K562 (cell line): Measurements from ENCODE around the gene MARCHF3.

ENCODE experiments used
- BCL6 ChIP-seq: fragments of 250-450 bp; sonication (Bioruptor Pico); IDR thresholded peaks from 2 replicates; pipeline ENCODE4 v1.4.0; 2020
- CREM ChIP-seq: IDR thresholded peaks from 2 replicates; pipeline ENCODE4 v1.6.1; 2014; ENCODE audit warnings: antibody characterized with exemption, low read depth
- ELF2 ChIP-seq: fragments of 250-450 bp; sonication (Bioruptor Pico); IDR thresholded peaks from 2 replicates; pipeline ENCODE4 v1.5.0; 2021; ENCODE audit warnings: mild to moderate bottlenecking
- KDM1A ChIP-seq, 2 experiments: fragments of 450-650 bp; IDR thresholded peaks; 2 replicates each; pipeline ENCODE4 v1.6.1; 2016; ENCODE audit warnings: mild to moderate bottlenecking in 2 of 2
- NCOA2 ChIP-seq, 2 experiments: fragments of 450-650 bp; IDR thresholded peaks; 2 replicates each; pipeline ENCODE4 v1.6.1; 2018; ENCODE audit warnings: mild to moderate bottlenecking in 2 of 2, moderate library complexity in 1 of 2; ENCODE audit not compliant: partially characterized antibody in 2 of 2
- POLR2A ChIP-seq: fragments of 450-650 bp; conservative IDR thresholded peaks from 2 replicates; pipeline ENCODE4 v1.6.1; 2016
- TAF1 ChIP-seq: IDR thresholded peaks from 2 replicates; pipeline ENCODE4 v1.6.1; 2011; ENCODE audit warnings: mild to moderate bottlenecking, low read length, moderate library complexity; ENCODE audit not compliant: insufficient read depth, control insufficient read depth, severe bottlenecking; ENCODE audit errors: extremely low read depth
- TF ChIP-seq, protein P1 (sequence below), 3 experiments: IDR thresholded peaks in 2 of 3; conservative IDR thresholded peaks in 1 of 3; 2 replicates each; pipeline ENCODE4 v1.5.1; 2011 to 2012; ENCODE audit warnings: low read length in 3 of 3, mild to moderate bottlenecking in 3 of 3, control low read depth in 2 of 3, improper control_type of control experiment in 1 of 3, inconsistent platforms in 1 of 3, low read depth in 1 of 3, mixed read lengths in 1 of 3, moderate library complexity in 1 of 3; ENCODE audit not compliant: insufficient read depth in 2 of 3

DNA sequence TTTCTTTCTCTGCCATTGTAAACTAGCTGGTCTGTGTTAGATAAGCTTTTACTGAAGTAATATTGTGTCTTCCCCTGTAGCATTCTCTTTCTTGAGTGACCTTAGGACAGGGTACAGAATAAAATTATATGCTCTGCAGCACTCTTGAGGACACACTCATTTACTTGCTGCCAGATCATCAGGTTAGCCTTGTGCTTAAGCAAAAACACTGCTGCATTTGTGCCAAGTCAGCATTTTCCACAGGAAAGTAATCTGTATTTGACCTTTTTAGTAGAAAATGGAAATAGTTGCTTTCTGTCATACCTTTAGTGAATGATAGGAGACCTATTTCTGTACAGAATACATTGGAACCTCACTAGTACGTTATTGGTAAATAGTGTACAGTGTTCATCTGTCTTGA is 199.2 kb downstream of the MARCHF3 start:
- TF ChIP-seq BCL6 = no peak
- no peak for TF ChIP-seq ELF2 (CRISPR knock-in tag)
- TF ChIP-seq, protein P1, sequence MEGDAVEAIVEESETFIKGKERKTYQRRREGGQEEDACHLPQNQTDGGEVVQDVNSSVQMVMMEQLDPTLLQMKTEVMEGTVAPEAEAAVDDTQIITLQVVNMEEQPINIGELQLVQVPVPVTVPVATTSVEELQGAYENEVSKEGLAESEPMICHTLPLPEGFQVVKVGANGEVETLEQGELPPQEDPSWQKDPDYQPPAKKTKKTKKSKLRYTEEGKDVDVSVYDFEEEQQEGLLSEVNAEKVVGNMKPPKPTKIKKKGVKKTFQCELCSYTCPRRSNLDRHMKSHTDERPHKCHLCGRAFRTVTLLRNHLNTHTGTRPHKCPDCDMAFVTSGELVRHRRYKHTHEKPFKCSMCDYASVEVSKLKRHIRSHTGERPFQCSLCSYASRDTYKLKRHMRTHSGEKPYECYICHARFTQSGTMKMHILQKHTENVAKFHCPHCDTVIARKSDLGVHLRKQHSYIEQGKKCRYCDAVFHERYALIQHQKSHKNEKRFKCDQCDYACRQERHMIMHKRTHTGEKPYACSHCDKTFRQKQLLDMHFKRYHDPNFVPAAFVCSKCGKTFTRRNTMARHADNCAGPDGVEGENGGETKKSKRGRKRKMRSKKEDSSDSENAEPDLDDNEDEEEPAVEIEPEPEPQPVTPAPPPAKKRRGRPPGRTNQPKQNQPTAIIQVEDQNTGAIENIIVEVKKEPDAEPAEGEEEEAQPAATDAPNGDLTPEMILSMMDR (IDR thresholded peaks at IDR 0.05 in 2 of 3, conservative IDR thresholded peaks at IDR 0.05 in 1 of 3; ENCODE audit: insufficient read depth in 2 of 3, low read depth in 1 of 3, low read length in 3 of 3) = no peak
- no peak for TF ChIP-seq TAF1
- no peak for TF ChIP-seq CREM
- no peak for TF ChIP-seq POLR2A
- no peak for TF ChIP-seq NCOA2 (IDR thresholded peaks at IDR 0.05; ENCODE audit: partially characterized antibody in 2 of 2)
- TF ChIP-seq KDM1A (IDR thresholded peaks at IDR 0.05) = no peak
